Kidney epithelial cell (primary cell): ENCODE measurements around the gene EIF5B. TPM values are rescaled to one million over a fixed set of nuclear protein-coding genes. Genes with fewer than 3 reads are reported as not detected.
A peak's percentile ranks its signal among the peaks of the same experiment; 100 is the strongest.
"Not testable (repeated sequence)": the region's sequence is repeated elsewhere in the genome, so short reads cannot be mapped to it uniquely, and the experiment has no call there.

Source experiments
- DNase-seq: peaks from one replicate; pipeline ENCODE4 v3.0.0-alpha.2; 2010; ENCODE audit warnings: low read depth
- H3K27me3 ChIP-seq: 2 replicates; pipeline ENCODE4 v1.6.0; 2011; ENCODE audit warnings: low read length; ENCODE audit not compliant: control insufficient read depth, insufficient read depth
- H3K36me3 ChIP-seq: 2 replicates; pipeline ENCODE4 v1.5.1; 2011; ENCODE audit warnings: low read length; ENCODE audit not compliant: control insufficient read depth, insufficient read depth
- H3K4me3 ChIP-seq: 2 replicates; pipeline ENCODE4 v1.5.1; 2011; ENCODE audit warnings: low read depth, mild to moderate bottlenecking, control low read depth, low read length
- CTCF ChIP-seq: IDR thresholded peaks from 2 replicates; pipeline ENCODE4 v1.5.1; 2011; ENCODE audit warnings: mild to moderate bottlenecking, moderate library complexity, low read length, control low read depth, inconsistent platforms; ENCODE audit not compliant: insufficient read depth, poor library complexity, severe bottlenecking
- total RNA-seq: library from RNA; depleted of rRNA; stranded (reverse); fragments of >200 nt; gene quantifications from 2 replicates; pipeline ENCODE4 v1.2.3, GENCODE V29; 2015

The EIF5B gene
- total RNA-seq = 26.4 and 31.8 TPM in 2 replicates

GRCh38 chr2:99337113-99338028, at the start of gene EIF5B:
TSS of gene EIF5B (plus strand) at chr2:99337389. CDS start at chr2:99337555, 166 bp downstream.
- peak within 1 kb of the TSS; percentile 87 for H3K4me3 ChIP-seq

GRCh38 chr2:99297994-99298393, 39.2 kb upstream of the EIF5B start:
- TF ChIP-seq CTCF = no peak
- Histone ChIP-seq H3K36me3 (no peaks in the 10 kb centered on the region), H3K27me3 (no peaks in the 10 kb centered on the region), H3K4me3 (no peak overlapping the region)
- no peak for DNase-seq

More at GRCh38 chr2:99337113-99338028, at the start of gene EIF5B:
- peak; percentile 84 for DNase-seq
- no peaks in the 10 kb centered on the region for H3K36me3 ChIP-seq
- TF ChIP-seq CTCF = peak; percentile 59
- H3K27me3 ChIP-seq = no peaks in the 10 kb centered on the region

- TF ChIP-seq CTCF = no peak
- H3K27me3 ChIP-seq = no peaks in the 10 kb centered on the region
- no peaks in the 10 kb centered on the region for H3K36me3 ChIP-seq
- no peak for DNase-seq
- H3K4me3 ChIP-seq = no peak overlapping the region
Measured at GRCh38 chr2:99299580-99299979, 37.6 kb upstream of the EIF5B start.

- not testable (repeated sequence) for H3K27me3 ChIP-seq, H3K36me3 ChIP-seq, DNase-seq, H3K4me3 ChIP-seq
Measured at GRCh38 chr2:99301097-99301496, 36.1 kb upstream of the EIF5B start, which contains the start of gene LYG1. TSS of gene LYG1 (minus strand) at chr2:99301197. CDS start at chr2:99295670, 5,527 bp downstream.

- DNase-seq = no peak
- no peaks in the 10 kb centered on the region for H3K27me3 ChIP-seq
- no peak overlapping the region for H3K4me3 ChIP-seq
- H3K36me3 ChIP-seq = no peaks in the 10 kb centered on the region
- TF ChIP-seq CTCF = no peak
Measured at GRCh38 chr2:99317161-99317872, 19.9 kb upstream of the EIF5B start.

- not testable (repeated sequence) for H3K4me3 ChIP-seq, H3K36me3 ChIP-seq, DNase-seq, H3K27me3 ChIP-seq
Measured at GRCh38 chr2:99317873-99318200, 19.4 kb upstream of the EIF5B start.
